HEK293T (cell line): ENCODE measurements around the gene CUX1.

Experiments
- BHLHE40 ChIP-seq: fragments of 450-650 bp; IDR thresholded peaks from 2 replicates; pipeline ENCODE4 v1.6.1; 2016; ENCODE audit warnings: mild to moderate bottlenecking, moderate library complexity, borderline replicate concordance
- FOXK2 ChIP-seq: fragments of 450-650 bp; IDR thresholded peaks from 2 replicates; pipeline ENCODE4 v1.6.1; 2016; ENCODE audit warnings: mild to moderate bottlenecking
- FOXM1 ChIP-seq: fragments of 450-650 bp; IDR thresholded peaks from 2 replicates; pipeline ENCODE4 v1.6.1; 2017; ENCODE audit warnings: mild to moderate bottlenecking, borderline replicate concordance
- L3MBTL2 ChIP-seq: fragments of 450-650 bp; conservative IDR thresholded peaks from 2 replicates; pipeline ENCODE4 v1.6.1; 2016; ENCODE audit warnings: mild to moderate bottlenecking
- LEF1 ChIP-seq: fragments of 450-650 bp; IDR thresholded peaks from 2 replicates; pipeline ENCODE4 v1.6.1; 2017; ENCODE audit warnings: mild to moderate bottlenecking, borderline replicate concordance
- SUZ12 ChIP-seq: fragments of 450-650 bp; IDR thresholded peaks from 2 replicates; pipeline ENCODE4 v1.6.1; 2016; ENCODE audit warnings: mild to moderate bottlenecking

GRCh38 chr7:101906291-101907240 is 89.1 kb downstream of the CUX1 start:
- TF ChIP-seq FOXM1: no peak
- no peak for TF ChIP-seq BHLHE40
- no peak for TF ChIP-seq FOXK2
- TF ChIP-seq SUZ12: no peak
- TF ChIP-seq L3MBTL2: no peak
- no peak for TF ChIP-seq LEF1
